ENCODE data around the gene CYYR1.

The CYYR1 gene

GRCh38 chr21:26559099-26559498, 14.0 kb downstream of the CYYR1 start:
- ChIA-PET CTCF (no interaction called here), POLR2A (no interaction called here)
- DNase-seq (ENCODE audit: extremely low spot score): no peak
- TF ChIP-seq CTCF (IDR thresholded peaks at IDR 0.05; ENCODE audit: control extremely low read depth, extremely low read depth, low read depth, missing control alignments): no peak

- ChIA-PET CTCF (no interaction called here), POLR2A (no interaction called here)
- no peak for TF ChIP-seq CTCF (IDR thresholded peaks at IDR 0.05; ENCODE audit: control extremely low read depth, extremely low read depth, low read depth, missing control alignments)
- DNase-seq (ENCODE audit: extremely low spot score): no peak
Measured at GRCh38 chr21:26557106-26557505, 16.0 kb downstream of the CYYR1 start.

- CTCF ChIA-PET: no interaction called here
- no peak for DNase-seq (ENCODE audit: extremely low spot score)
- POLR2A ChIA-PET: no interaction called here
- TF ChIP-seq CTCF (IDR thresholded peaks at IDR 0.05; ENCODE audit: control extremely low read depth, extremely low read depth, low read depth, missing control alignments): no peak
Measured at GRCh38 chr21:26555540-26556146, 17.4 kb downstream of the CYYR1 start.

GRCh38 chr21:26554365-26554764, 18.7 kb downstream of the CYYR1 start:
- DNase-seq (ENCODE audit: extremely low spot score): no peak
- ChIA-PET CTCF (interaction anchor here (1.4 kb wide), 1 partner anchor 28 kb away, joined by 4 read pairs; no protein-coding TSS in a partner anchor), POLR2A (no interaction called here)
- no peak for TF ChIP-seq CTCF (IDR thresholded peaks at IDR 0.05; ENCODE audit: control extremely low read depth, extremely low read depth, low read depth, missing control alignments)

GRCh38 chr21:26553898-26554297, 19.2 kb downstream of the CYYR1 start:
- POLR2A ChIA-PET: no interaction called here
- CTCF ChIA-PET: interaction anchor here (1.4 kb wide), 1 partner anchor 28 kb away, joined by 4 read pairs; no protein-coding TSS in a partner anchor
- no peak for DNase-seq (ENCODE audit: extremely low spot score)
- no peak for TF ChIP-seq CTCF (IDR thresholded peaks at IDR 0.05; ENCODE audit: control extremely low read depth, extremely low read depth, low read depth, missing control alignments)

GRCh38 chr21:26550326-26550725, 22.8 kb downstream of the CYYR1 start:
- no peak for TF ChIP-seq CTCF (IDR thresholded peaks at IDR 0.05; ENCODE audit: control extremely low read depth, extremely low read depth, low read depth, missing control alignments)
- POLR2A ChIA-PET: no interaction called here
- CTCF ChIA-PET: no interaction called here
- no peak for DNase-seq (ENCODE audit: extremely low spot score)

Measured in GM10248 (cell line).